ENCODE data around the gene BTBD9. TPM values are rescaled to one million over a fixed set of nuclear protein-coding genes. Genes with fewer than 3 reads are reported as not detected.

The BTBD9 gene
- total and polyA plus RNA-seq, 2 donors (not counting 3 experiments of a cell fraction or from before 2014, with no cell fraction given) = 4.9 to 15.0 TPM

DNA sequence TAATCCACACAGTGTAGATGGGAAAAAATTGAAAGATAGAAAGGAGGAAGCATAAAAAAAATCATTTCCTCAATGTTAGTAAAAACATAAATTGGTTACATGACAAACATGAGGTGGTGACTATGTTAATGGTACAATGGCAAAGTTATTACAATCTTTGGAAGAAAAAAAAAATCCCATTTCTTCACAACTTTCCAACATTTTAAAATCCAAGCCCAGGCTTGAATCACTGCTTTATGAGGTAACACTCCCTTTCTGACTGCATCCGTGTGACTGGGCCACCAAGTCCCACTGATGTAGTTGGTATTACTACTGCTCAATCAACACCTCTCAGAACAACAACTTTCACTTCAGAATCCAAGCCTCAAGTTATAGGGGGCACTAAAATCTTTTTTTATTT, 160.4 kb downstream of the BTBD9 start:
- no TSS peak for BruUV-seq (replicated peaks)
- Histone ChIP-seq H3K9me1 (replicated peaks; ENCODE audit: control insufficient read depth, extremely low read depth, insufficient read depth, low read length) (no peaks in the 10 kb centered on the region), H3K9ac (replicated peaks; ENCODE audit: extremely low read depth, insufficient read depth, low read length) (no peak overlapping the region), H3K4me1 (ENCODE audit: control insufficient read depth, extremely low read depth, insufficient read depth, low read length) (no peaks in the 10 kb centered on the region), H3K27ac (ENCODE audit: insufficient read depth, low read depth, low read length) (no peak overlapping the region), H3K4me3 (replicated peaks in 1 of 3; ENCODE audit: insufficient read depth in 1 of 3, low read depth in 1 of 3, low read length in 3 of 3) (no peak overlapping the region), H3K27me3 (ENCODE audit: control insufficient read depth in 2 of 2, insufficient read depth in 2 of 2, low read length in 2 of 2) (no peaks in the 10 kb centered on the region), H3K36me3 (ENCODE audit: control insufficient read depth in 2 of 2, extremely low read depth in 1 of 2, insufficient read depth in 2 of 2, low read length in 2 of 2) (no peaks in the 10 kb centered on the region), H3K9me3 (replicated peaks; ENCODE audit: control insufficient read depth, insufficient read depth, low read length) (no peaks in the 10 kb centered on the region), H3K4me2 (ENCODE audit: insufficient read depth, low read length) (no peak overlapping the region), H2AFZ (ENCODE audit: low read depth, low read length) (no peak overlapping the region), H3K79me2 (ENCODE audit: control insufficient read depth, insufficient read depth, low read length) (no peaks in the 10 kb centered on the region), H4K20me1 (replicated peaks; ENCODE audit: control insufficient read depth, extremely low read depth, insufficient read depth, low read length) (no peaks in the 10 kb centered on the region)
- intact Hi-C loops (cut with micrococcal nuclease) = no loop called here
- FAIRE-seq (no peak), DNase-seq (ENCODE audit: low read depth, low spot score) (no peak)
- dilution Hi-C loops (cut with MboI; ENCODE audit: extremely low pct_ligation_motif_present, low sequenced_read_pairs) = no loop called here
- POLR2A ChIA-PET = no interaction called here
- CTCF ChIA-PET = interaction anchor here (1.2 kb wide), 1 partner anchor 14 kb away, joined by 3 read pairs; no protein-coding TSS in a partner anchor
- TF ChIP-seq FOS (IDR thresholded peaks at IDR 0.05; ENCODE audit: borderline replicate concordance, insufficient read depth, low read length) (no peak), POLR2A (IDR thresholded peaks at IDR 0.05; ENCODE audit: low read depth, low read length) (no peak)
- TF ChIP-seq, protein P1, sequence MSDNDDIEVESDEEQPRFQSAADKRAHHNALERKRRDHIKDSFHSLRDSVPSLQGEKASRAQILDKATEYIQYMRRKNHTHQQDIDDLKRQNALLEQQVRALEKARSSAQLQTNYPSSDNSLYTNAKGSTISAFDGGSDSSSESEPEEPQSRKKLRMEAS (IDR thresholded peaks at IDR 0.05; ENCODE audit: insufficient read depth, insufficient read length) = no peak

DNA sequence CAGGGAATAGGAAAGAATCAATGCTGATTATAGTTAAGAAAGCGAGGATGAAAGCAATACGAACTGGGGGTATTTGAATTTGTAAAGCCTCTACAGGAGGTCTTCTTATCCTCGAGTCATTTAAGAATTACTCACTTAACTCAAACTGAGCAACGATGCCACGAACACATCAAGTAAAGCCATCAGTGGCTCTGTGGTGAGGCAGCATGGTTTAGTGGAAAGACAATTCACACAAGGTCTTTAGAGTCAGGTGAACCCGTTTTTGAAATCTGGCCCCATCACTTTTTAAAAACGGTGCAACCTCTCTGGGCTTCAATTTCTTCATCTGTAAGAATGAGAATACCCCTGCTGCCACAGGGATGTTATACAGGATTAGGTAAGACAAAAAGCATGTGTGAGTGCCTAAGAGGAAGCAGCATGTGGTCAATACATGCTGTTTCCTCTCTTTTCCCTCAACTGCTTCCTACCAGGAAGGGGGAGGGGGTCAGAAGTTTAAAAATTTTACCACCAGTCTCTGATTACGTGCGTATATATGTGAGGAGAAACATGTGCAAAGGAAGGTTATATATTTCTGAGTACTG, 162.0 kb downstream of the BTBD9 start:
- no peak overlapping the region for H2AFZ ChIP-seq (ENCODE audit: low read depth, low read length)
- dilution Hi-C loops (cut with MboI; ENCODE audit: extremely low pct_ligation_motif_present, low sequenced_read_pairs) (no loop called here), intact Hi-C loops (cut with micrococcal nuclease) (no loop called here)
- no peaks in the 10 kb centered on the region for H3K9me3 ChIP-seq (replicated peaks; ENCODE audit: control insufficient read depth, insufficient read depth, low read length)
- no peaks in the 10 kb centered on the region for H3K36me3 ChIP-seq (ENCODE audit: control insufficient read depth in 2 of 2, extremely low read depth in 1 of 2, insufficient read depth in 2 of 2, low read length in 2 of 2)
- no peaks in the 10 kb centered on the region for H3K27me3 ChIP-seq (ENCODE audit: control insufficient read depth in 2 of 2, insufficient read depth in 2 of 2, low read length in 2 of 2)
- TF ChIP-seq MYC (IDR thresholded peaks at IDR 0.05; ENCODE audit: low read depth, low read length) (no peak), FOS (IDR thresholded peaks at IDR 0.05; ENCODE audit: borderline replicate concordance, insufficient read depth, low read length) (no peak), POLR2AphosphoS5 (IDR thresholded peaks at IDR 0.05; ENCODE audit: insufficient read depth, low read depth, low read length) (no peak), EZH2 (IDR thresholded peaks at IDR 0.05; ENCODE audit: borderline replicate concordance, low read depth, low read length, severe bottlenecking) (no peak), POLR2A (IDR thresholded peaks at IDR 0.05; ENCODE audit: low read depth, low read length) (no peak), JUN (IDR thresholded peaks at IDR 0.05; ENCODE audit: borderline replicate concordance, insufficient read depth, insufficient read length, low read depth) (no peak), GATA2 (IDR thresholded peaks at IDR 0.05; ENCODE audit: insufficient read depth, insufficient read length, low read depth, low read length) (no peak)
- TF ChIP-seq, protein P1 (IDR thresholded peaks at IDR 0.05; ENCODE audit: insufficient read depth, insufficient read length) = no peak
- TF ChIP-seq, protein P2, sequence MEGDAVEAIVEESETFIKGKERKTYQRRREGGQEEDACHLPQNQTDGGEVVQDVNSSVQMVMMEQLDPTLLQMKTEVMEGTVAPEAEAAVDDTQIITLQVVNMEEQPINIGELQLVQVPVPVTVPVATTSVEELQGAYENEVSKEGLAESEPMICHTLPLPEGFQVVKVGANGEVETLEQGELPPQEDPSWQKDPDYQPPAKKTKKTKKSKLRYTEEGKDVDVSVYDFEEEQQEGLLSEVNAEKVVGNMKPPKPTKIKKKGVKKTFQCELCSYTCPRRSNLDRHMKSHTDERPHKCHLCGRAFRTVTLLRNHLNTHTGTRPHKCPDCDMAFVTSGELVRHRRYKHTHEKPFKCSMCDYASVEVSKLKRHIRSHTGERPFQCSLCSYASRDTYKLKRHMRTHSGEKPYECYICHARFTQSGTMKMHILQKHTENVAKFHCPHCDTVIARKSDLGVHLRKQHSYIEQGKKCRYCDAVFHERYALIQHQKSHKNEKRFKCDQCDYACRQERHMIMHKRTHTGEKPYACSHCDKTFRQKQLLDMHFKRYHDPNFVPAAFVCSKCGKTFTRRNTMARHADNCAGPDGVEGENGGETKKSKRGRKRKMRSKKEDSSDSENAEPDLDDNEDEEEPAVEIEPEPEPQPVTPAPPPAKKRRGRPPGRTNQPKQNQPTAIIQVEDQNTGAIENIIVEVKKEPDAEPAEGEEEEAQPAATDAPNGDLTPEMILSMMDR (IDR thresholded peaks at IDR 0.05; ENCODE audit: extremely low read depth in 1 of 2, insufficient read depth in 1 of 2, low read depth in 1 of 2, low read length in 2 of 2) = no peak
- no peaks in the 10 kb centered on the region for H3K9me1 ChIP-seq (replicated peaks; ENCODE audit: control insufficient read depth, extremely low read depth, insufficient read depth, low read length)
- no peak overlapping the region for H3K9ac ChIP-seq (replicated peaks; ENCODE audit: extremely low read depth, insufficient read depth, low read length)
- DNase-seq (ENCODE audit: low read depth, low spot score) = no peak
- ChIA-PET POLR2A (no interaction called here), CTCF (interaction anchor here (1.2 to 1.8 kb wide), 3 partner anchors 12 to 687 kb away, joined by 3 to 8 read pairs (median 3); no protein-coding TSS in a partner anchor)
- no peaks in the 10 kb centered on the region for H4K20me1 ChIP-seq (replicated peaks; ENCODE audit: control insufficient read depth, extremely low read depth, insufficient read depth, low read length)
- BruUV-seq (replicated peaks) = no TSS peak
- H3K27ac ChIP-seq (ENCODE audit: insufficient read depth, low read depth, low read length) = no peak overlapping the region
- no peak overlapping the region for H3K4me2 ChIP-seq (ENCODE audit: insufficient read depth, low read length)
- H3K4me3 ChIP-seq (replicated peaks in 1 of 3; ENCODE audit: insufficient read depth in 1 of 3, low read depth in 1 of 3, low read length in 3 of 3) = no peak overlapping the region
- no peak for FAIRE-seq
- H3K4me1 ChIP-seq (ENCODE audit: control insufficient read depth, extremely low read depth, insufficient read depth, low read length) = no peaks in the 10 kb centered on the region
- H3K79me2 ChIP-seq (ENCODE audit: control insufficient read depth, insufficient read depth, low read length) = no peaks in the 10 kb centered on the region

Measured in endothelial cell of umbilical vein (primary cell).